ENCODE data around the gene MYO6.

Gene MYO6

DNA sequence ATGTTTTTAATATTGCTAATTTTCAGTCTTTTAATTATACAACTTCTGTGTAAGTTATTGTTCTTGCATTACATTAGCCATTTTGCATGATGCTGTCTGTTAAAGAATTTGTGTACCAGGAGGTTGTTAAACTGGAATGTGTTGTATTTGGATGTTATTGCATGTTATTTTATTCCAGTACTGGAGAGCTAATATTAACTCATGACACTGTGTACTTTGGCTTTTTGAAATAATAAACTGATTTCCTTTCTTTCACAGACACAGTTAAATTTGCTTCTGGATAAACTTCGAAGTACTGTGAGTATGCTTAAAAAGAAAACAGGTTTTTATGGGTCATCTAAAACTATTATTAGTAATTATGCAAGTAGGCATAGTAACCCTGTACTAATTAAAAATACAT lies 121.3 kb downstream of the MYO6 start:
- no peak for DNase-seq (ENCODE audit: low read depth)
- TF ChIP-seq, protein P1, sequence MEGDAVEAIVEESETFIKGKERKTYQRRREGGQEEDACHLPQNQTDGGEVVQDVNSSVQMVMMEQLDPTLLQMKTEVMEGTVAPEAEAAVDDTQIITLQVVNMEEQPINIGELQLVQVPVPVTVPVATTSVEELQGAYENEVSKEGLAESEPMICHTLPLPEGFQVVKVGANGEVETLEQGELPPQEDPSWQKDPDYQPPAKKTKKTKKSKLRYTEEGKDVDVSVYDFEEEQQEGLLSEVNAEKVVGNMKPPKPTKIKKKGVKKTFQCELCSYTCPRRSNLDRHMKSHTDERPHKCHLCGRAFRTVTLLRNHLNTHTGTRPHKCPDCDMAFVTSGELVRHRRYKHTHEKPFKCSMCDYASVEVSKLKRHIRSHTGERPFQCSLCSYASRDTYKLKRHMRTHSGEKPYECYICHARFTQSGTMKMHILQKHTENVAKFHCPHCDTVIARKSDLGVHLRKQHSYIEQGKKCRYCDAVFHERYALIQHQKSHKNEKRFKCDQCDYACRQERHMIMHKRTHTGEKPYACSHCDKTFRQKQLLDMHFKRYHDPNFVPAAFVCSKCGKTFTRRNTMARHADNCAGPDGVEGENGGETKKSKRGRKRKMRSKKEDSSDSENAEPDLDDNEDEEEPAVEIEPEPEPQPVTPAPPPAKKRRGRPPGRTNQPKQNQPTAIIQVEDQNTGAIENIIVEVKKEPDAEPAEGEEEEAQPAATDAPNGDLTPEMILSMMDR (conservative IDR thresholded peaks at IDR 0.05; ENCODE audit: low read depth, low read length): no peak
- no peak overlapping the region for H3K4me3 ChIP-seq (ENCODE audit: low read depth, low read length)

- DNase-seq (ENCODE audit: low read depth): no peak
- H3K4me3 ChIP-seq (ENCODE audit: low read depth, low read length): no peak overlapping the region
- TF ChIP-seq, protein P1 (conservative IDR thresholded peaks at IDR 0.05; ENCODE audit: low read depth, low read length): no peak
Observed at GRCh38 chr6:75874224-75874623, 125.2 kb downstream of the MYO6 start.

GRCh38 chr6:75876152-75876551 lies 127.1 kb downstream of the MYO6 start:
- no peak for DNase-seq (ENCODE audit: low read depth)
- TF ChIP-seq, protein P1 (conservative IDR thresholded peaks at IDR 0.05; ENCODE audit: low read depth, low read length): no peak
- no peak overlapping the region for H3K4me3 ChIP-seq (ENCODE audit: low read depth, low read length)

- TF ChIP-seq, protein P1 (conservative IDR thresholded peaks at IDR 0.05; ENCODE audit: low read depth, low read length): no peak
- no peak overlapping the region for H3K4me3 ChIP-seq (ENCODE audit: low read depth, low read length)
- no peak for DNase-seq (ENCODE audit: low read depth)
Observed at GRCh38 chr6:75880305-75880704, 131.3 kb downstream of the MYO6 start.

GRCh38 chr6:75882734-75883133 lies 133.7 kb downstream of the MYO6 start:
- no peak overlapping the region for H3K4me3 ChIP-seq (ENCODE audit: low read depth, low read length)
- DNase-seq (ENCODE audit: low read depth): peak; percentile 80
- TF ChIP-seq, protein P1 (conservative IDR thresholded peaks at IDR 0.05; ENCODE audit: low read depth, low read length): no peak

GRCh38 chr6:75884822-75885221 lies 135.8 kb downstream of the MYO6 start:
- DNase-seq (ENCODE audit: low read depth): no peak
- TF ChIP-seq, protein P1 (conservative IDR thresholded peaks at IDR 0.05; ENCODE audit: low read depth, low read length): no peak
- H3K4me3 ChIP-seq (ENCODE audit: low read depth, low read length): no peak overlapping the region

- DNase-seq (ENCODE audit: low read depth): no peak
- no peak overlapping the region for H3K4me3 ChIP-seq (ENCODE audit: low read depth, low read length)
- TF ChIP-seq, protein P1 (conservative IDR thresholded peaks at IDR 0.05; ENCODE audit: low read depth, low read length): no peak
Observed at GRCh38 chr6:75892384-75892783, 143.3 kb downstream of the MYO6 start.
